NB4 (cell line): Measurements from ENCODE around the gene COBL.

Experiments
- DNase-seq: peaks from one replicate; pipeline ENCODE4 v3.0.0; 2010; ENCODE audit warnings: low read depth
- H3K4me3 ChIP-seq: one replicate; pipeline ENCODE4 v1.5.1; 2011; ENCODE audit warnings: mild to moderate bottlenecking, low read depth, low read length, moderate library complexity
- CTCF ChIP-seq: IDR thresholded peaks from one replicate; pipeline ENCODE4 v1.5.1; 2012; ENCODE audit warnings: low read depth, low read length
- MAX ChIP-seq: IDR thresholded peaks from 2 replicates; pipeline ENCODE4 v1.6.1; 2011; ENCODE audit warnings: low read depth, low read length
- MYC ChIP-seq: IDR thresholded peaks from 2 replicates; pipeline ENCODE4 v1.6.1; 2011; ENCODE audit warnings: low read depth, low read length
- POLR2A ChIP-seq: IDR thresholded peaks from 2 replicates; pipeline ENCODE4 v1.6.1; 2011; ENCODE audit warnings: mild to moderate bottlenecking; ENCODE audit not compliant: insufficient read length; ENCODE audit errors: extremely low read depth

Gene COBL

GRCh38 chr7:51309361-51310130, 7.1 kb downstream of the COBL start:
- DNase-seq: no peak
- TF ChIP-seq MYC (no peak), CTCF (no peak), POLR2A (no peak), MAX (no peak)
- no peak overlapping the region for H3K4me3 ChIP-seq

GRCh38 chr7:51308696-51309095, 7.9 kb downstream of the COBL start:
- H3K4me3 ChIP-seq: no peak overlapping the region
- no peak for DNase-seq
- TF ChIP-seq MYC (no peak), MAX (no peak), CTCF (no peak), POLR2A (no peak)

DNA sequence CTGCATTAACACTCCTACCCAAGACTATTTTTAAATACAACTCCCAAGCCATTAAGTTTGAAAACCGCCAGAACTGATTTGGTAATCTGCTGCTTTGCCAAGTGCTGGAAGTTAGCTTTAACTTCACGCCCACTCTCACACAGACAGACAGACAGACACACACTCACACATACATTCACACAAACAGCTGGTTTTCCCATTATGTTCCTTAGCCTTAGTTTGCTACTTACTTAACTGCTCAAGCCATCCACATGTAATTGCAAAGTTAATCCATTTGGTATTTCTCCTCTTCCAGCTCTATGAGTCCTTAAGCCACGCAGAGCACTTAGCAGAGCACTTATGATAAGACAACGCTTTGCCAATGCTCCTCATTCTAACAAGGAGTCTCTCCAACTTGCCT, 8.3 kb downstream of the COBL start:
- H3K4me3 ChIP-seq: no peak overlapping the region
- DNase-seq: no peak
- TF ChIP-seq MAX: no peak
- no peak for TF ChIP-seq CTCF
- TF ChIP-seq POLR2A: no peak
- TF ChIP-seq MYC: no peak

DNA sequence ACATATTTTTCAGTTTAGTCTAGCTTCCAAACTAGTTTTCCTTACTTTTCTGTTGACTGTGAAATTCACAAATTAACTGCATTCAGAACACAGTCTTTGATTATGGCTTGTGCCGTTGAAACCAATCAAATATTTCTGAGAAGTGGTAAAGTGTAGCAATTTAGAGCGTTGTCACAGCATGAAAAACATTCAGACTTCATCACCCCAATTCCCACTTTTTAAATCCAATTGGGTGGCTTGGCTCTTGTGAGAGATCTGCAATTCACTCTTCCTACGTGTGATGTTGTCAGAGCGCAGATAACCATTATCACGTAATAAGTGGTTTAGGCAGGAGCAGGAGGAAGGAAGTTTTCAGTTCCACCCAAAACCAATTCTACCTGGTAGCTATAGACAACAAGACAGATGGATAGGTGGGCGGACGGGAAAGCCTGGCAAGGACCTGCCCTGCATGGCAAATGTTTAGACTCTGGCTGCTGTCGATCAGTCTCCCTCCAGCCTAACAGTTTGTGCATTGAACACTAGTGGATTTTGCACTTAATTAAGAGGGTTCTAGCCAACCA, 8.9 kb downstream of the COBL start:
- H3K4me3 ChIP-seq: no peak overlapping the region
- TF ChIP-seq POLR2A: no peak
- TF ChIP-seq CTCF: no peak
- TF ChIP-seq MYC: no peak
- TF ChIP-seq MAX: no peak
- DNase-seq: no peak

- no peak for DNase-seq
- H3K4me3 ChIP-seq: no peak overlapping the region
- TF ChIP-seq POLR2A: no peak
- no peak for TF ChIP-seq MAX
- no peak for TF ChIP-seq MYC
- no peak for TF ChIP-seq CTCF
Observed at GRCh38 chr7:51306761-51307160, 9.8 kb downstream of the COBL start.
